H1 (cell line): ENCODE measurements around the gene ADIPOQ. TPM values are rescaled to one million over a fixed set of nuclear protein-coding genes. Genes with fewer than 3 reads are reported as not detected.

ENCODE experiments used
- CTCF ChIA-PET: fragments of 300-600 bp; sonication (Branson Sonifier 250); formaldehyde crosslinking; loops from one replicate; lab custom pipeline; 2021; ENCODE audit not compliant: partially characterized antibody; lab: Charles Lee
- POLR2A ChIA-PET: fragments of 300-600 bp; sonication (Branson Sonifier 250); formaldehyde crosslinking; loops from one replicate; lab custom pipeline; 2021; ENCODE audit warnings: inconsistent platforms; ENCODE audit not compliant: partially characterized antibody; lab: Charles Lee
- DNase-seq, 2 experiments: peaks; one replicate each; pipeline versions ENCODE4 v3.0.0 to v3.0.0-alpha.2; 2010 to 2022; ENCODE audit warnings: low spot score in 2 of 2, low read depth in 1 of 2, mixed read lengths in 1 of 2
- FAIRE-seq: peaks from 2 replicates; lab custom pipeline; 2011; peaks lifted over from hg19 to GRCh38; lab: Jason Lieb, UNC
- H2AFZ ChIP-seq: 2 replicates; pipeline ENCODE4 v1.8.1; 2012; ENCODE audit warnings: low read length, inconsistent platforms
- H2AK5ac ChIP-seq: 2 replicates; pipeline ENCODE4 v1.6.1; 2013; ENCODE audit warnings: low read depth, low read length
- H2BK120ac ChIP-seq: replicated peaks from 2 replicates; pipeline ENCODE3; 2013; ENCODE audit warnings: low read depth, low read length, inconsistent platforms
- H2BK12ac ChIP-seq: 2 replicates; pipeline ENCODE4 v1.6.1; 2013; ENCODE audit warnings: low read depth, low read length
- H2BK15ac ChIP-seq: 2 replicates; pipeline ENCODE4 v1.6.1; 2013; ENCODE audit warnings: low read length
- H2BK20ac ChIP-seq: 2 replicates; pipeline ENCODE4 v1.6.1; 2013; ENCODE audit warnings: low read length
- H2BK5ac ChIP-seq: 2 replicates; pipeline ENCODE4 v1.6.1; 2013; ENCODE audit warnings: low read depth, low read length
- H3K14ac ChIP-seq: 2 replicates; pipeline ENCODE4 v1.6.1; 2013; ENCODE audit warnings: inconsistent platforms; ENCODE audit not compliant: insufficient read length
- H3K18ac ChIP-seq: 2 replicates; pipeline ENCODE4 v1.6.1; 2013; ENCODE audit warnings: low read length; ENCODE audit errors: extremely low read depth
- H3K23ac ChIP-seq: 2 replicates; pipeline ENCODE4 v1.6.1; 2013; ENCODE audit warnings: inconsistent platforms; ENCODE audit not compliant: insufficient read length
- H3K23me2 ChIP-seq: 2 replicates; pipeline ENCODE4 v1.6.1; 2013; ENCODE audit warnings: low read depth, low read length
- H3K27ac ChIP-seq: 2 replicates; pipeline ENCODE4 v1.6.1; 2011; ENCODE audit warnings: low read depth, low read length, inconsistent platforms
- H3K27me3 ChIP-seq, 4 experiments: replicated peaks in 1 of 4; 1 replicate in 1 of 4; 2 replicates in 3 of 4; pipeline versions ENCODE4 v1.6.1 to v1.8.1; 2011 to 2013; ENCODE audit warnings: low read length in 3 of 4, mild to moderate bottlenecking in 3 of 4, inconsistent platforms in 2 of 4, mixed read lengths in 2 of 4, moderate library complexity in 1 of 4; ENCODE audit not compliant: control insufficient read depth in 3 of 4, insufficient read depth in 3 of 4; ENCODE audit errors: extremely low read depth in 1 of 4
- H3K36me3 ChIP-seq, 4 experiments: 2 replicates each; pipeline versions ENCODE4 v1.6.1 to v1.8.1; 2011 to 2013; ENCODE audit warnings: mild to moderate bottlenecking in 4 of 4, low read length in 3 of 4, moderate library complexity in 2 of 4, control low read depth in 1 of 4, inconsistent platforms in 1 of 4; ENCODE audit not compliant: insufficient read depth in 4 of 4, control insufficient read depth in 2 of 4
- H3K4ac ChIP-seq: replicated peaks from 2 replicates; pipeline ENCODE3; 2013; ENCODE audit warnings: low read length, low read depth, mixed read lengths, inconsistent platforms; ENCODE audit not compliant: insufficient read length
- H3K4me1 ChIP-seq, 4 experiments: replicated peaks in 1 of 4; 1 replicate in 1 of 4; 2 replicates in 3 of 4; pipeline versions ENCODE4 v1.6.1 to v1.8.1; 2011 to 2013; ENCODE audit warnings: low read length in 3 of 4, inconsistent platforms in 2 of 4, mixed read lengths in 1 of 4; ENCODE audit not compliant: insufficient read depth in 4 of 4, control insufficient read depth in 3 of 4
- H3K4me2 ChIP-seq, 2 experiments: 2 replicates each; pipeline versions ENCODE4 v1.6.1 to v1.8.1; 2011 to 2013; ENCODE audit warnings: low read depth in 2 of 2, low read length in 2 of 2, control low read depth in 1 of 2, inconsistent platforms in 1 of 2, mild to moderate bottlenecking in 1 of 2; ENCODE audit not compliant: insufficient read depth in 1 of 2
- H3K4me3 ChIP-seq, 4 experiments: fragments of 200-600, 300-600 bp in 1 of 4; sonication (generic), shearing (Covaris generic), sonication (Bioruptor Twin) in 1 of 4; 2 replicates each; pipeline versions ENCODE4 v1.5.1 to v1.8.1; 2011 to 2016; ENCODE audit warnings: low read length in 4 of 4, low read depth in 3 of 4, control low read depth in 2 of 4, inconsistent platforms in 2 of 4, mild to moderate bottlenecking in 2 of 4, mixed read lengths in 1 of 4, moderate library complexity in 1 of 4; ENCODE audit not compliant: insufficient read depth in 2 of 4; ENCODE audit errors: extremely low read depth in 1 of 4
- H3K56ac ChIP-seq: replicated peaks from 2 replicates; pipeline ENCODE3; 2013; ENCODE audit warnings: low read depth, mild to moderate bottlenecking, mixed read lengths, low read length, inconsistent platforms; ENCODE audit not compliant: insufficient read length
- H3K79me1 ChIP-seq: 2 replicates; pipeline ENCODE4 v1.6.1; 2013; ENCODE audit warnings: low read depth, low read length, control low read depth
- H3K79me2 ChIP-seq, 2 experiments: 2 replicates each; pipeline versions ENCODE4 v1.6.1 to v1.8.1; 2012 to 2013; ENCODE audit warnings: low read length in 2 of 2, mild to moderate bottlenecking in 2 of 2, inconsistent platforms in 1 of 2; ENCODE audit not compliant: insufficient read depth in 2 of 2, control insufficient read depth in 1 of 2
- H3K9ac ChIP-seq, 4 experiments: replicated peaks in 1 of 4; 1 replicate in 1 of 4; 2 replicates in 3 of 4; pipeline versions ENCODE4 v1.6.1 to v1.8.1; 2011 to 2013; ENCODE audit warnings: low read depth in 3 of 4, low read length in 3 of 4, control low read depth in 2 of 4, mild to moderate bottlenecking in 2 of 4, moderate library complexity in 2 of 4, inconsistent platforms in 1 of 4; ENCODE audit errors: extremely low read depth in 1 of 4
- H3K9me3 ChIP-seq, 2 experiments: 2 replicates each; pipeline versions ENCODE4 v1.6.1 to v1.8.1; 2012 to 2013; ENCODE audit warnings: mild to moderate bottlenecking in 2 of 2, moderate library complexity in 2 of 2, control low read depth in 1 of 2, inconsistent platforms in 1 of 2, low read depth in 1 of 2, low read length in 1 of 2, mixed read lengths in 1 of 2; ENCODE audit not compliant: insufficient read depth in 2 of 2
- H4K20me1 ChIP-seq, 2 experiments: replicated peaks in 1 of 2; 2 replicates each; pipeline versions ENCODE3 to v1.8.1; 2011 to 2013; ENCODE audit warnings: inconsistent platforms in 2 of 2, low read length in 2 of 2, mild to moderate bottlenecking in 1 of 2; ENCODE audit not compliant: insufficient read depth in 2 of 2, control insufficient read depth in 1 of 2
- H4K5ac ChIP-seq: 2 replicates; pipeline ENCODE4 v1.6.1; 2013; ENCODE audit warnings: low read length, low read depth, mixed read lengths, inconsistent platforms; ENCODE audit not compliant: insufficient read length
- H4K8ac ChIP-seq: 2 replicates; pipeline ENCODE4 v1.8.0; 2013; ENCODE audit warnings: mild to moderate bottlenecking, moderate library complexity, low read length, inconsistent platforms; ENCODE audit not compliant: insufficient read depth; ENCODE audit errors: extremely low read depth
- H4K91ac ChIP-seq: replicated peaks from 2 replicates; pipeline ENCODE3; 2013; ENCODE audit warnings: low read length, mixed read lengths, inconsistent platforms; ENCODE audit not compliant: insufficient read length
- ATF3 ChIP-seq: IDR thresholded peaks from 2 replicates; pipeline ENCODE4 v1.6.1; 2011; ENCODE audit warnings: low read depth, mild to moderate bottlenecking, low read length; ENCODE audit not compliant: insufficient read depth
- CBX8 ChIP-seq: fragments of 300-800, 300-1000 bp; sonication (generic); IDR thresholded peaks from 2 replicates; pipeline ENCODE4 v1.7.1; 2016; ENCODE audit warnings: low read depth, low read length, borderline replicate concordance
- CTBP2 ChIP-seq: IDR thresholded peaks from 2 replicates; pipeline ENCODE4 v1.7.0; 2011; ENCODE audit warnings: borderline replicate concordance, mild to moderate bottlenecking, moderate library complexity, mixed read lengths, low read length; ENCODE audit not compliant: insufficient read depth, insufficient read length
- FOSL1 ChIP-seq: IDR thresholded peaks from 2 replicates; pipeline ENCODE4 v1.6.1; 2011; ENCODE audit warnings: mild to moderate bottlenecking, low read depth, low read length, moderate library complexity; ENCODE audit not compliant: insufficient read depth
- POU5F1 ChIP-seq: IDR thresholded peaks from 2 replicates; pipeline ENCODE4 v1.6.1; 2011; ENCODE audit warnings: low read depth, mild to moderate bottlenecking, low read length, moderate library complexity
- RBBP5 ChIP-seq: IDR thresholded peaks from 2 replicates; pipeline ENCODE4 v1.7.1; 2012; ENCODE audit warnings: low read depth, mild to moderate bottlenecking, inconsistent platforms, low read length, moderate library complexity, borderline replicate concordance
- SIRT6 ChIP-seq: IDR thresholded peaks from one replicate; pipeline ENCODE4 v1.7.1; 2012; ENCODE audit warnings: low read length, inconsistent platforms
- SUZ12 ChIP-seq: fragments of 200-600 bp; sonication (generic); IDR thresholded peaks from 2 replicates; pipeline ENCODE4 v1.6.1; 2012; ENCODE audit warnings: mild to moderate bottlenecking, inconsistent platforms, low read length, moderate library complexity, mixed read lengths
- TBP ChIP-seq: IDR thresholded peaks from 2 replicates; pipeline ENCODE4 v1.6.1; 2011; ENCODE audit warnings: low read depth, low read length, improper control_type of control experiment
- TCF12 ChIP-seq: IDR thresholded peaks from 2 replicates; pipeline ENCODE4 v1.6.1; 2011; ENCODE audit warnings: low read depth, mild to moderate bottlenecking, low read length
- USF2 ChIP-seq: IDR thresholded peaks from 2 replicates; pipeline ENCODE4 v1.6.1; 2011; ENCODE audit warnings: low read length, improper control_type of control experiment
- ZNF274 ChIP-seq: IDR thresholded peaks from 2 replicates; pipeline ENCODE4 v1.7.0; 2012; ENCODE audit warnings: low read length, borderline replicate concordance; ENCODE audit errors: extremely low read depth
- WGBS, 2 experiments: shearing (Covaris generic) in 1 of 2; methylation state at CpG; one replicate each; pipeline versions ENCODE4 v1.1.6 to v1.1.7; 2013 to 2015; ENCODE audit warnings: low lambda C conversion rate in 2 of 2, mixed read lengths in 2 of 2, inconsistent platforms in 1 of 2, low coverage in 1 of 2, missing lambda C conversion rate in 1 of 2; ENCODE audit not compliant: insufficient replicate concordance in 2 of 2, insufficient coverage in 1 of 2, insufficient read length in 1 of 2; ENCODE audit errors: extremely low coverage in 1 of 2, missing lambda C conversion rate in 1 of 2; 5-methylcytosine and 5-hydroxymethylcytosine counted together
- polyA plus RNA-seq, 7 experiments: library from polyadenylated mRNA; depleted of rRNA in 3 of 7; stranded (reverse) in 5 of 7; unstranded in 2 of 7; fragments of >200 nt in 5 of 7; fragments of 200-250 nt in 2 of 7; gene quantifications; 1 replicate in 5 of 7; 2 replicates in 1 of 7; 4 replicates in 1 of 7; pipeline versions ENCODE4 v1.2.1 to v1.2.3, GENCODE V29; 2011 to 2013; ENCODE audit warnings: missing spikeins in 2 of 7, mixed read lengths in 2 of 7
- total RNA-seq: library from RNA; stranded (reverse); fragmentation: NEBNext Ultra II Directional; extraction: Animal tissue kit (Norgen Biotek cat#: 25700); gene quantifications from 2 replicates; pipeline ENCODE4 v1.2.1, GENCODE V29; 2021

Gene ADIPOQ
- total and polyA plus RNA-seq, 2 of the 8 experiments (the other 6 are each of a cell fraction or from before 2014, with no cell fraction given): not detected

GRCh38 chr3:186895406-186895805 is 52.9 kb downstream of the ADIPOQ start:
- Histone ChIP-seq H3K9ac (no peak overlapping the region), H4K91ac (no peak overlapping the region), H4K20me1 (no peaks in the 10 kb centered on the region), H2BK120ac (no peak overlapping the region), H3K79me1 (no peaks in the 10 kb centered on the region), H3K4me3 (no peak overlapping the region), H2BK5ac (no peak overlapping the region; the same call in 1 of the 2 replicates), H3K18ac (no peak overlapping the region; the same call in 1 of the 2 replicates), H3K4me1 (peaks cover 0 to 15% (median 3%) of the 10 kb centered on the region in 4 experiments; a peak in 5 of 7 replicates), H2BK20ac (peak overlapping the region; percentile 1; the same call in 1 of the 2 replicates), H2BK12ac (0 out of 2 replicates have a peak overlapping the region, but pooled peaks have one; percentile 11), H2BK15ac (no peak overlapping the region), H2AK5ac (no peak overlapping the region), H3K27me3 (no peaks in the 10 kb centered on the region), H3K23me2 (no peaks in the 10 kb centered on the region), H2AFZ (no peak overlapping the region), H3K23ac (no peak overlapping the region), H3K56ac (no peak overlapping the region), H4K8ac (no peak overlapping the region), H3K79me2 (no peaks in the 10 kb centered on the region), H3K4ac (no peak overlapping the region), H3K36me3 (peaks cover 0 to 3% (median 0%) of the 10 kb centered on the region in 4 experiments; a peak in 1 of 8 replicates), H3K4me2 (no peak overlapping the region), H3K27ac (no peak overlapping the region), H3K9me3 (peaks cover 7 to 9% of the 10 kb centered on the region in 2 experiments; a peak in 3 of 4 replicates), H4K5ac (no peak overlapping the region), H3K14ac (no peak overlapping the region)
- CTCF ChIA-PET: interaction anchor here (1.1 kb wide), 1 partner anchor 257 kb away, joined by 4 read pairs; no protein-coding TSS in a partner anchor
- 85% methylated on average over 5 of the region's 5 CpGs; no CpG with 5 or more reads in 1 of the 2 experiments for WGBS, 2 experiments
- FAIRE-seq (no peak), DNase-seq (no peak)
- POLR2A ChIA-PET: no interaction called here
- TF ChIP-seq SIRT6 (no peak), POU5F1 (no peak), USF2 (no peak), CBX8 (no peak), ATF3 (no peak), CTBP2 (no peak), SUZ12 (no peak), FOSL1 (no peak), TCF12 (no peak), TBP (no peak), RBBP5 (no peak), ZNF274 (no peak)
